ENCODE measurements around the gene RBM10. TPM values are rescaled to one million over a fixed set of nuclear protein-coding genes. Genes with fewer than 3 reads are reported as not detected.
"Not testable (repeated sequence)": the region's sequence is repeated elsewhere in the genome, so short reads cannot be mapped to it uniquely, and the experiment has no call there.

RBM10 gene
- total and polyA plus RNA-seq, 5 donors: 22.6 to 33.8 (median 27.0) TPM

DNA sequence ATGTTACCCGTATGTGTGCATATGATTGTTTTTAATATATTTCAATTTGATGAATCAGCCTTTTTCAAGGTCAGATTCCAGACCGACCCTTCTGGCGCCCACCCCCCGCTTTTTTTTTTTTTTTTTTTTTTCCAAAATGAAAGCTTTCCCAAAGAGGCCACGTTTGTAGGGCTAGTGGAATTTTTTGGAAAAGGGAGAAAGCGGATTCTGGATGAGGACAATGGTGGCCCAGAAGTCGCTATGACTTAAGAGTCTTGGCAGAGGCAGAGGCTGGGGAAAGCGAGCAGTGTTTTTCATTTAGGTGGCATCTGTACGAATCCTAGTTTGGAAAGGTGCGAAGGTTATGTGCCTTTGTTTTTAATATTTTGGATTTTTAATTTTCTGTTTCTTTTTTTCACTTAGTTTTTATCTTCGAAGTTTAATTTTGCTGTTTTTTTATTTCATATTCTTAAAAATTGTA lies 15.1 kb upstream of the RBM10 start:
- 18% methylated on average over 11 of the region's 11 CpGs for WGBS
- H3K4me1 ChIP-seq (ENCODE audit: control insufficient read depth, insufficient read depth, low read length): no peaks in the 10 kb centered on the region
- no peaks in the 10 kb centered on the region for H3K27me3 ChIP-seq (ENCODE audit: control insufficient read depth, insufficient read depth)
- no peaks in the 10 kb centered on the region for H3K9me3 ChIP-seq (ENCODE audit: control insufficient read depth, low read length)
- intact Hi-C loops (cut with DNase I): no loop called here
- ATAC-seq: no peak
- H3K4me3 ChIP-seq (ENCODE audit: low read length): peak overlapping the region; percentile 92
- H3K27ac ChIP-seq (ENCODE audit: low read length): no peak overlapping the region
- DNase-seq: no peak

DNA sequence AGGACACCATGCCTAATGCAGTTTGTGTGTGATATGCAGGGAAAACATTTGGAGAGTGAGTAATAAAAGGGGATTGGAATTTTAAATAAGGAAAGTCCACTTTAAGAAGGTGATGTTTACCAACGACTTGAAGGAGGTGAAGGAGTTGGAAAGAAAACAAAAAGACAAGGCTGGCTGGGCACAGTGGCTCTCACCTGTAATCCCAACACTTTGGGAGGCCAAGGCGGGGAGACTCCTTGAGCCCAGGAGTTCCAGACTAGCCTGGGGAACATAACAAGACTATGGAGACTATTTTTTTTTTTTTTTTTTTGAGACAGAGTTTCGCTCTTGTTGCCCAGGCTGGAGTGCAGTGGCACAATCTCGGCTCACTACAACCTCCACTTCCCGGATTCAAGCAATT lies 11.5 kb upstream of the RBM10 start:
- H3K27me3 ChIP-seq (ENCODE audit: control insufficient read depth, insufficient read depth): no peaks in the 10 kb centered on the region
- no peak for DNase-seq
- no peaks in the 10 kb centered on the region for H3K4me1 ChIP-seq (ENCODE audit: control insufficient read depth, insufficient read depth, low read length)
- intact Hi-C loops (cut with DNase I): no loop called here
- WGBS: 87% methylated on average over 5 of the region's 5 CpGs
- H3K9me3 ChIP-seq (ENCODE audit: control insufficient read depth, low read length): no peaks in the 10 kb centered on the region
- H3K27ac ChIP-seq (ENCODE audit: low read length): no peak overlapping the region
- ATAC-seq: no peak
- H3K4me3 ChIP-seq (ENCODE audit: low read length): no peak overlapping the region

DNA sequence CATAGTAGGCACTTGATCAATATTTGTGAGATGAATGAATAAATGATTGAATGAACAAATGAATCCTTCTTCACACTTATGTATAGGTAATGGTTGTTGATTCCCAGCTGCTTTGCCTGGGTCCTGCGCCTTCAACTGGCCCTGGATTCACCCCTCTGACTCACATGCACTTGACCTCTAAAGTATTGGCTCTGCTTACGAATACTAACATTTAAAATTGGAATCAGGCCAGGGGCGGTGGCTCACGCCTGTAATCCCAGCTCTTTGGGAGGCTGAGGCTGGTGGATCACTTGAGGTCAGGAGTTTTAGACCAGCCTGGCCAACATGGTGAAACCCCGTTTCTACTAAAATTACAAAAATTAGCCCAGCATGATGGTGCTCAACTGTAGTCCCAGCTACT lies 9.4 kb upstream of the RBM10 start:
- H3K4me3 ChIP-seq (ENCODE audit: low read length); H3K27me3 ChIP-seq (ENCODE audit: control insufficient read depth, insufficient read depth); DNase-seq; H3K27ac ChIP-seq (ENCODE audit: low read length); intact Hi-C loops (cut with DNase I); H3K9me3 ChIP-seq (ENCODE audit: control insufficient read depth, low read length); H3K4me1 ChIP-seq (ENCODE audit: control insufficient read depth, insufficient read depth, low read length): not testable (repeated sequence)
- WGBS: 77% methylated on average over 5 of the region's 5 CpGs
- peak in 1 of 2 donors; percentile 64 for ATAC-seq

- no peak overlapping the region for H3K27ac ChIP-seq (ENCODE audit: low read length)
- no peaks in the 10 kb centered on the region for H3K4me1 ChIP-seq (ENCODE audit: control insufficient read depth, insufficient read depth, low read length)
- H3K4me3 ChIP-seq (ENCODE audit: low read length): no peak overlapping the region
- no peak for DNase-seq
- WGBS: 77% methylated on average over 6 of the region's 6 CpGs
- no peaks in the 10 kb centered on the region for H3K27me3 ChIP-seq (ENCODE audit: control insufficient read depth, insufficient read depth)
- no peaks in the 10 kb centered on the region for H3K9me3 ChIP-seq (ENCODE audit: control insufficient read depth, low read length)
- intact Hi-C loops (cut with DNase I): no loop called here
- ATAC-seq: no peak
Measured at GRCh38 chrX:47138171-47138570, 6.8 kb upstream of the RBM10 start.

- 4% methylated on average over 41 of the region's 46 CpGs for WGBS
- Histone ChIP-seq H3K4me3 (ENCODE audit: low read length) (peak overlapping the region; percentile 66), H3K9me3 (ENCODE audit: control insufficient read depth, low read length) (no peaks in the 10 kb centered on the region), H3K27ac (ENCODE audit: low read length) (peak overlapping the region; percentile 96), H3K4me1 (ENCODE audit: control insufficient read depth, insufficient read depth, low read length) (peaks cover 9% of the 10 kb centered on the region), H3K27me3 (ENCODE audit: control insufficient read depth, insufficient read depth) (no peaks in the 10 kb centered on the region)
- intact Hi-C loops (cut with DNase I): no loop called here
- peak; percentile 12 to 14 for ATAC-seq
- peak; percentile 37 to 72 (median 65) for DNase-seq
Measured at GRCh38 chrX:47143894-47144625, 961 bp upstream of the RBM10 start.

- Histone ChIP-seq H3K4me3 (ENCODE audit: low read length) (peak overlapping the region; percentile 88), H3K9me3 (ENCODE audit: control insufficient read depth, low read length) (no peaks in the 10 kb centered on the region), H3K27me3 (ENCODE audit: control insufficient read depth, insufficient read depth) (no peaks in the 10 kb centered on the region), H3K4me1 (ENCODE audit: control insufficient read depth, insufficient read depth, low read length) (peaks cover 9% of the 10 kb centered on the region), H3K27ac (ENCODE audit: low read length) (peak overlapping the region; percentile 99)
- under 1% methylated on average over 39 of the region's 39 CpGs for WGBS
- intact Hi-C loops (cut with DNase I): no loop called here
- ATAC-seq: peak; percentile 40 to 56
- peak in 1 of 3 donors; percentile 44 for DNase-seq
Measured at GRCh38 chrX:47145395-47146120, 537 bp downstream of the RBM10 start.

GRCh38 chrX:47146121-47146935 lies 1.3 kb downstream of the RBM10 start:
- intact Hi-C loops (cut with DNase I): no loop called here
- H3K9me3 ChIP-seq (ENCODE audit: control insufficient read depth, low read length): no peaks in the 10 kb centered on the region
- 8% methylated on average over 10 of the region's 10 CpGs for WGBS
- no peaks in the 10 kb centered on the region for H3K27me3 ChIP-seq (ENCODE audit: control insufficient read depth, insufficient read depth)
- ATAC-seq: no peak
- peaks cover 9% of the 10 kb centered on the region for H3K4me1 ChIP-seq (ENCODE audit: control insufficient read depth, insufficient read depth, low read length)
- peak overlapping the region; percentile 88 for H3K4me3 ChIP-seq (ENCODE audit: low read length)
- peak in 1 of 3 donors; percentile 67 for DNase-seq
- H3K27ac ChIP-seq (ENCODE audit: low read length): peak overlapping the region; percentile 99

DNA sequence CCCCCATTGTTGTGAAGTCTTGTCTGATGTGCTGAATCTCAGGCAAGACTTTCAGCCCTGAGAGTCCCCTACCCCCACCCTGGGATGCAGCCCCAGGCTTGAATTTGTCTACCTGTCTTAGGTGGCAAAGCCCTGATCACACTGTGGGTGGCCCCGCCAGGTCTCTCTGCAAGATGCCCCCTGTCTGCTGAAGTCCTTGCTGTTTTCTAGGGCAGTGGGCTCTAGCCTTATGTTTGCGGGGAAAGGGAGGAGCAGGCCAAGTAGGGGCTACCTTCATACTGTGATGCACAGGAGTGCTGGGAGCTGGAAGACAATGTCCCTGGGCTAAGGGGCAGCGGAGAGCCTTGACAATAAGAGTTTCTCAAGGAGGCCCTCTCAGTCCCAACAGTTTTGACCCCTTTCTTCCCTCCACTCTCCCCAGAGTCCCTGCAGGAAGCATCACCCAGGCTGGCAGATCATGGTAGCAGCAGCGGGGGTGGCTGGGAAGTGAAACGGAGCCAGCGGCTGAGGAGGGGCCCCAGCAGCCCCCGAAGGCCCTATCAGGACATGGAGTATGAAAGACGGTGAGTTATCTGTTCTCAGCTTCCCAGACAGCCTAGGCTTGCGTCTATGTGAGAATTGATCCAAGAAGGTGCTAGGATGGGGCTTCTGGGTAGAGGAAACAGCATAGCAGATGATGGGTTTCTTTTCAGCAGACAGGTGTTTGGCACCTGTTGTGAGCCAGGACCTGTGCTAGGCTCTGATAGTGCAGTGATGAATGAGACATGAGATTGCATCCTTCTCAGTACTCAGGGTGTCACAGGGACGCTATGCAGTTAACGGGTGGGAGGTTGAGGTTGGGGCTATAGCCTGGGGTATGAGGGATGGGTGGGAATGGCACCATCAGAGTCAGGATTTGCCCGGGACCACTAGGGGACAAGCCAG lies 2.2 kb downstream of the RBM10 start:
- intact Hi-C loops (cut with DNase I): no loop called here
- DNase-seq: no peak
- 57% methylated on average over 12 of the region's 12 CpGs for WGBS
- H3K4me3 ChIP-seq (ENCODE audit: low read length): peak overlapping the region; percentile 88
- H3K4me1 ChIP-seq (ENCODE audit: control insufficient read depth, insufficient read depth, low read length): peaks cover 9% of the 10 kb centered on the region
- H3K9me3 ChIP-seq (ENCODE audit: control insufficient read depth, low read length): no peaks in the 10 kb centered on the region
- ATAC-seq: no peak
- H3K27me3 ChIP-seq (ENCODE audit: control insufficient read depth, insufficient read depth): no peaks in the 10 kb centered on the region
- H3K27ac ChIP-seq (ENCODE audit: low read length): peak overlapping the region; percentile 52

GRCh38 chrX:47148946-47149345 lies 3.9 kb downstream of the RBM10 start:
- H3K9me3 ChIP-seq (ENCODE audit: control insufficient read depth, low read length): no peaks in the 10 kb centered on the region
- no peak overlapping the region for H3K27ac ChIP-seq (ENCODE audit: low read length)
- H3K4me1 ChIP-seq (ENCODE audit: control insufficient read depth, insufficient read depth, low read length): peaks cover 9% of the 10 kb centered on the region
- WGBS: 49% methylated on average over 2 of the region's 2 CpGs
- intact Hi-C loops (cut with DNase I): no loop called here
- DNase-seq (no peak), ATAC-seq (no peak)
- H3K27me3 ChIP-seq (ENCODE audit: control insufficient read depth, insufficient read depth): no peaks in the 10 kb centered on the region
- no peak overlapping the region for H3K4me3 ChIP-seq (ENCODE audit: low read length)

DNA sequence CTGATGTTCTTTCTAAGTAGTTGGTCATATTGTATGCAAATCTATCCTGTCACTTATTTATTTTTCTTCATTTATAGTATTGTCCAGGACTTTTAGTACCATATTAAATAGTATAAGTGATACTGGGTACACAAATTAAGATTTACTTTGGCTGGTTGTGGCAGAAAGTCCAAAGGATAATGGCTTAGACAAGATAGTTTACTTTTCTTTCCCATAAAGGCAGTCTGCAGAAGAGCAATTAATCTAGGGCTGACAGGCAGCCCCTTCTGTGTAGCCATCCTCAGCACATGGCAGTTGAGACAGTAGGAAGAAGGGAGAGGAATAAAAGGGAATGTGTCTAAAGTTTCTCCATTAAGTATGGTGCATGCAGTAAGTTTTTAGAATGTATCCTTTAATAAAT lies 6.4 kb downstream of the RBM10 start:
- intact Hi-C loops (cut with DNase I): no loop called here
- DNase-seq (no peak), ATAC-seq (no peak)

More for the DNA sequence above, 6.4 kb downstream of the RBM10 start:
- Histone ChIP-seq H3K27ac (ENCODE audit: low read length) (no peak overlapping the region), H3K27me3 (ENCODE audit: control insufficient read depth, insufficient read depth) (no peaks in the 10 kb centered on the region), H3K9me3 (ENCODE audit: control insufficient read depth, low read length) (no peaks in the 10 kb centered on the region), H3K4me3 (ENCODE audit: low read length) (no peak overlapping the region), H3K4me1 (ENCODE audit: control insufficient read depth, insufficient read depth, low read length) (peaks cover 5% of the 10 kb centered on the region)

Data from right cardiac atrium (tissue), 5 donors.